GM12874 (cell line): ENCODE results near the gene MAN2B2.

Experiments used
- TF ChIP-seq, protein P1 (sequence below): IDR thresholded peaks from 2 replicates; pipeline ENCODE4 v1.5.1; 2011; ENCODE audit warnings: low read depth, mild to moderate bottlenecking, control low read depth, low read length, moderate library complexity; ENCODE audit not compliant: insufficient read depth

MAN2B2 gene

DNA sequence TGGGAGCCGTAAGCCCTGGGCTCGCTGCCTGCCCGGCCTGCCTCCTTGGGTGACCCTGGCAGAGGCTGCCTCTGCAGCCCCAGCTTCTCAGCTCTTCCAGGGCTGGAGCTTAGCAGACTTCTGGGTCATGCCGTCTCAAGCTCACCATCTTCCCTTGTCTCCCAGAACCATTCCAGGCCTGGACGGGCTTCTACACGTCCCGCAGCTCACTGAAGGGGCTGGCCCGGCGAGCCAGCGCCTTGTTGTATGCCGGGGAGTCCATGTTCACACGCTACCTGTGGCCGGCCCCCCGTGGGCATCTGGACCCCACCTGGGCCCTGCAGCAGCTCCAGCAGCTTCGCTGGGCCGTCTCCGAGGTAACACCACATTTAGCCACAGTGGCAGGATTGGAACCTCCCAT is 22.0 kb downstream of the MAN2B2 start:
- TF ChIP-seq, protein P1, sequence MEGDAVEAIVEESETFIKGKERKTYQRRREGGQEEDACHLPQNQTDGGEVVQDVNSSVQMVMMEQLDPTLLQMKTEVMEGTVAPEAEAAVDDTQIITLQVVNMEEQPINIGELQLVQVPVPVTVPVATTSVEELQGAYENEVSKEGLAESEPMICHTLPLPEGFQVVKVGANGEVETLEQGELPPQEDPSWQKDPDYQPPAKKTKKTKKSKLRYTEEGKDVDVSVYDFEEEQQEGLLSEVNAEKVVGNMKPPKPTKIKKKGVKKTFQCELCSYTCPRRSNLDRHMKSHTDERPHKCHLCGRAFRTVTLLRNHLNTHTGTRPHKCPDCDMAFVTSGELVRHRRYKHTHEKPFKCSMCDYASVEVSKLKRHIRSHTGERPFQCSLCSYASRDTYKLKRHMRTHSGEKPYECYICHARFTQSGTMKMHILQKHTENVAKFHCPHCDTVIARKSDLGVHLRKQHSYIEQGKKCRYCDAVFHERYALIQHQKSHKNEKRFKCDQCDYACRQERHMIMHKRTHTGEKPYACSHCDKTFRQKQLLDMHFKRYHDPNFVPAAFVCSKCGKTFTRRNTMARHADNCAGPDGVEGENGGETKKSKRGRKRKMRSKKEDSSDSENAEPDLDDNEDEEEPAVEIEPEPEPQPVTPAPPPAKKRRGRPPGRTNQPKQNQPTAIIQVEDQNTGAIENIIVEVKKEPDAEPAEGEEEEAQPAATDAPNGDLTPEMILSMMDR = no peak

DNA sequence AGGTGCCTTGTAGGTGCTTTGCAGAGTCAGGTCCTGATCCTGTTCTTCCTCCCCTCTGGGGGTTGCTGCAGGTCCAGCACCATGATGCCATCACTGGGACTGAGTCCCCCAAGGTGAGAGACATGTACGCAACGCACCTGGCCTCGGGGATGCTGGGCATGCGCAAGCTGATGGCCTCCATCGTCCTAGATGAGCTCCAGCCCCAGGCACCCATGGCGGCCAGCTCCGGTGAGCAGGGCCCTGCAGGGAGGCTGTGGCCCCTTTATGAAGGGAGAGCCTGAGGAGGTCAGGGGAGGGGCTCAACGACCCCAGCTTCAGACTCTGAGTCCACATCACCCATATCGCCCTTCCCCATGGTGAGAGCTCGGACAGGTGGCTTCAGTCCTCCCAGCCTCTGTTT is 23.1 kb downstream of the MAN2B2 start:
- TF ChIP-seq, protein P1 = no peak

DNA sequence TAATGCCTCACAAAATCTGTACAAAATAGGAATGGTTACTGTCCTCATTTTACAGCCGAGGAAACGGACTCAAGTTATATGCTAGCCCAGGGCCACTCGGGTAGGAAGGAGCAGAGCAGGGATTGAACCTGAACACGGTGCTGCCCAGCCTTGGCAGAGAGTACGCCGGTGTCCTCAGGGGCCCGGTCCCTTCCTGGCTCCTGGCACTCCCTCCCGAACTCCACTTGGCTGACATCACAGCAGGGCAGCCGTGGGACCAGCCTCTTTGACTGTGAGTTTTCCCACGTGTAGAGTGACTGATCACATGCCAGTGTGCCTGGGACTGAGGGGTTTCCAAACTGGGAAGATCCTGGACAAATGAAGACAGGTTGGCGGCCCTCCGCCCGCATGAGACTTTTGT is 23.7 kb downstream of the MAN2B2 start:
- TF ChIP-seq, protein P1 = no peak

DNA sequence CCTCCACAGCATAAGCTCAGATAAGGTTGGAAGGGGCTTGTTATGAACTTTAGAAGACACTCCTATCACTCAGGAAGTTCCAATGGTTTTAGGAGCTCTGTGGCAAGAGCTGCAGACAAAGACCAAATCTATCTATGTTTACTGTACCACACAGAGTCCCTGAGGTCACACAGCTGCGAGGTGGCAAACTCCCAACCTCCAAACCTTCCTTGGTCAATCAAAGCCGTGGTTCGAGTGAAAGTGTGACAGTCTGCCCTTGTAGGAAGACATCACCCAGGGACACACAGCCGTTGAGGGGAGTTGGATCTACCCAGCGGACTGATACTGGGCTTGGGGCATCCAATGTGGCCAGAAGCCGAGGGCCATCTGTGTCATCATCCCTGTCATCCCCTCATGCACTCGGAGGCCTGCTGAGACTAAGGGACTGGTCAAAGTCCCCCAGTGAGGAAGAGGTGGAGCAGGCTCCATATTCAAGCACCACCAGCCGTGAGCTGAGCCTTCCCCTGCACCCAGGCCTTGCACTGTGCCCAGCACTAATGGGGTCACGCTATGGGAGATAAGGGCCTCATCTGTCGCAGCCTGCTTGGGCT is 26.8 kb downstream of the MAN2B2 start:
- TF ChIP-seq, protein P1 = no peak

DNA sequence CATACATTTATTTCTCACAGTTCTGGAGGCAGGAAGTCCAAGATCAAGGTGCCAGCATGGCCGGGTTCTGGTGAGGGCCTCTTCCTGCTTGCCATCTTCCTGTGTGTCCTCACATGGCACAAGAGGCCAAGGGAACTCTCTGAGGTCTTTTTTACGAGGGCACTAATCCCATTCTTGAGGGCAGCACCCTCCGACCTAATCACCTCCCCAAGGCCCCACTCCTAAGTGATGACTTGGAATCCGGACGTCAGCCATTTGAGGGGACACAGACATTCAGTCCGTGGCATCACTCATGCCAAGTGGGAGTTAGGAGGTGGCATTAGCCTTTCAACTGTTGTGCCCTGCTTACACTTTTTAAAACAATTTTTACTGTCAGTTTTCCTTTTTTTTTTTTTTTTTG is 27.3 kb downstream of the MAN2B2 start:
- TF ChIP-seq, protein P1 = no peak

DNA sequence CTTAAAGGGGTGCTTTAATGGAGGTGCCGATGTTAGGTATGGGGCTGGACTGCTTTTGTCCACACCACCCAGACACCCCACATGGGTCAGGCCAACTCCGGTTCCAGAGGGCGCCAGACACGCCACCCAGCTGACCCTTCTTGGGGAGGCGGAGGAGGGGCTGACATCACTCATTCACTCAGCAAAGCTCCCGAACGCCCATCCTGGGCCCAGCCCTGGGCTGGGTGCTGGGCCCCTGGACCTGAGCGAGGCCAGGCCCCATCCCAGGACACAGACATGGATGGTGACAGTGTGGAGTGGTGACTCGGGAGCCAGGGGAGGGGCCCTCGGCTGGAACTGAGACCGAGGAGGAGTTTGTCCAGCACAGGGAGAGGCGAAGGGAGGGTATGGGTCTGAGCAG is 28.1 kb downstream of the MAN2B2 start:
- TF ChIP-seq, protein P1 = no peak

DNA sequence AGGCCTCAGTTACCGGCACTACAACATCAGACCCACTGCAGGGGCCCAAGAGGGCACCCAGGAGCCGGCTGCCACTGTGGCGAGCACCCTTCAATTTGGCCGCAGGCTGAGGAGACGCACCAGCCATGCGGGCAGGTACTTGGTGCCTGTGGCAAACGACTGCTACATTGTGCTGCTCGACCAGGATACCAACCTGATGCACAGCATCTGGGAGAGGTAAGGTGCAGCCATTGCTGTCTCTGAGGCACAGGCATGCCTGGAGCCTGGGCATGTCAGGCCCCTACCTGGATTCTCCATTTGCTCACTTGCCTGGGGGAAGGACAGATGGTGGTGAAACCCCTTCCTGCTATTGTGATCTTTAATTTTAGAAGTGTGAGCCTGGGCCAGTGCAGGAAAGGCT is 30.1 kb downstream of the MAN2B2 start:
- TF ChIP-seq, protein P1 = no peak
